SK-N-DZ (cell line): ENCODE data around the gene ABCA2.
"Not testable (repeated sequence)": the region's sequence is repeated elsewhere in the genome, so short reads cannot be mapped to it uniquely, and the experiment has no call there.

ENCODE experiments used
- DNase-seq: peaks from one replicate; pipeline ENCODE4 v3.0.0-alpha.2; 2015; ENCODE audit warnings: low spot score

The ABCA2 gene

GRCh38 chr9:137045294-137046087, 17.5 kb upstream of the ABCA2 start:
- no peak for DNase-seq

GRCh38 chr9:137044502-137045177, 16.6 kb upstream of the ABCA2 start:
- no peak for DNase-seq

- no peak for DNase-seq
Observed at GRCh38 chr9:137044037-137044436, 16.0 kb upstream of the ABCA2 start.

GRCh38 chr9:137042751-137043727, 15.0 kb upstream of the ABCA2 start:
- no peak for DNase-seq

- no peak for DNase-seq
Observed at GRCh38 chr9:137041124-137041523, 13.1 kb upstream of the ABCA2 start.

- no peak for DNase-seq
Observed at GRCh38 chr9:137040568-137040967, 12.5 kb upstream of the ABCA2 start.

GRCh38 chr9:137039611-137040366, 11.8 kb upstream of the ABCA2 start:
- no peak for DNase-seq

- no peak for DNase-seq
Observed at GRCh38 chr9:137038916-137039315, 10.9 kb upstream of the ABCA2 start.

- no peak for DNase-seq
Observed at GRCh38 chr9:137037483-137037882, 9.4 kb upstream of the ABCA2 start.

GRCh38 chr9:137037035-137037434, 9.0 kb upstream of the ABCA2 start:
- DNase-seq, result no peak

- no peak for DNase-seq
Observed at GRCh38 chr9:137035937-137036336, 7.9 kb upstream of the ABCA2 start.

- no peak for DNase-seq
Observed at GRCh38 chr9:137035507-137035834, 7.4 kb upstream of the ABCA2 start.

- peak; percentile 88 for DNase-seq
Observed at GRCh38 chr9:137034709-137035506, 6.9 kb upstream of the ABCA2 start.

- no peak for DNase-seq
Observed at GRCh38 chr9:137034039-137034708, 6.1 kb upstream of the ABCA2 start.

- not testable (repeated sequence) for DNase-seq
Observed at GRCh38 chr9:137033481-137033880, 5.4 kb upstream of the ABCA2 start.

- DNase-seq, result no peak
Observed at GRCh38 chr9:137032858-137033257, 4.8 kb upstream of the ABCA2 start.

GRCh38 chr9:137031904-137032640, 4.0 kb upstream of the ABCA2 start, which contains the start of gene FUT7:
FUT7 (minus strand) TSS chr9:137032088; CDS start chr9:137031991, 97 bp downstream.
- no peak for DNase-seq

GRCh38 chr9:137030538-137031527, 2.8 kb upstream of the ABCA2 start:
- DNase-seq, result no peak
